ENCODE data around the gene EFCAB5. TPM values are rescaled to one million over a fixed set of nuclear protein-coding genes. Genes with fewer than 3 reads are reported as not detected.

Gene EFCAB5
- total and polyA plus RNA-seq, 2 of the 13 experiments (the other 11 are each of a cell fraction or from before 2014, with no cell fraction given): 0.15 TPM; not detected in 1

GRCh38 chr17:30116661-30117551 is 175.5 kb downstream of the EFCAB5 start, which contains the start of gene NSRP1 (continued):
- TF ChIP-seq CEBPZ (IDR thresholded peaks at IDR 0.05; ENCODE audit: low read length) (no peak), ZNF850 (CRISPR knock-in tag; conservative IDR thresholded peaks at IDR 0.05) (no peak), KLF11 (CRISPR knock-in tag; IDR thresholded peaks at IDR 0.05) (no peak), ZKSCAN8 (CRISPR knock-in tag; IDR thresholded peaks at IDR 0.05; ENCODE audit: borderline replicate concordance) (no peak), ZNF644 (CRISPR knock-in tag; IDR thresholded peaks at IDR 0.05; ENCODE audit: low read depth) (peak; percentile 51), ZNF724P (CRISPR knock-in tag; IDR thresholded peaks at IDR 0.05; ENCODE audit: borderline replicate concordance) (no peak; the same call in 1 of the 2 replicates), ZBTB1 (CRISPR knock-in tag; IDR thresholded peaks at IDR 0.05; ENCODE audit: borderline replicate concordance) (no peak), ZNF761 (CRISPR knock-in tag; conservative IDR thresholded peaks at IDR 0.05) (0 out of 2 replicates have a peak, but pooled peaks have one; percentile 36), ZNF746 (CRISPR knock-in tag; IDR thresholded peaks at IDR 0.05) (no peak), ZNF543 (CRISPR knock-in tag; IDR thresholded peaks at IDR 0.05) (peak; percentile 43; the same call in 1 of the 2 replicates), STAT6 (CRISPR knock-in tag; IDR thresholded peaks at IDR 0.05; ENCODE audit: borderline replicate concordance) (no peak), USF2 (IDR thresholded peaks at IDR 0.05; ENCODE audit: low read depth, low read length) (no peak), USF2 (CRISPR knock-in tag; IDR thresholded peaks at IDR 0.05; ENCODE audit: borderline replicate concordance) (no peak), SALL1 (CRISPR knock-in tag; IDR thresholded peaks at IDR 0.05) (peak; percentile 92), ZNF709 (CRISPR knock-in tag; IDR thresholded peaks at IDR 0.05) (0 out of 2 replicates have a peak, but pooled peaks have one; percentile 32), ZNF558 (CRISPR knock-in tag; IDR thresholded peaks at IDR 0.05; ENCODE audit: borderline replicate concordance) (peak; percentile 83)
- TF ChIP-seq, protein P1, sequence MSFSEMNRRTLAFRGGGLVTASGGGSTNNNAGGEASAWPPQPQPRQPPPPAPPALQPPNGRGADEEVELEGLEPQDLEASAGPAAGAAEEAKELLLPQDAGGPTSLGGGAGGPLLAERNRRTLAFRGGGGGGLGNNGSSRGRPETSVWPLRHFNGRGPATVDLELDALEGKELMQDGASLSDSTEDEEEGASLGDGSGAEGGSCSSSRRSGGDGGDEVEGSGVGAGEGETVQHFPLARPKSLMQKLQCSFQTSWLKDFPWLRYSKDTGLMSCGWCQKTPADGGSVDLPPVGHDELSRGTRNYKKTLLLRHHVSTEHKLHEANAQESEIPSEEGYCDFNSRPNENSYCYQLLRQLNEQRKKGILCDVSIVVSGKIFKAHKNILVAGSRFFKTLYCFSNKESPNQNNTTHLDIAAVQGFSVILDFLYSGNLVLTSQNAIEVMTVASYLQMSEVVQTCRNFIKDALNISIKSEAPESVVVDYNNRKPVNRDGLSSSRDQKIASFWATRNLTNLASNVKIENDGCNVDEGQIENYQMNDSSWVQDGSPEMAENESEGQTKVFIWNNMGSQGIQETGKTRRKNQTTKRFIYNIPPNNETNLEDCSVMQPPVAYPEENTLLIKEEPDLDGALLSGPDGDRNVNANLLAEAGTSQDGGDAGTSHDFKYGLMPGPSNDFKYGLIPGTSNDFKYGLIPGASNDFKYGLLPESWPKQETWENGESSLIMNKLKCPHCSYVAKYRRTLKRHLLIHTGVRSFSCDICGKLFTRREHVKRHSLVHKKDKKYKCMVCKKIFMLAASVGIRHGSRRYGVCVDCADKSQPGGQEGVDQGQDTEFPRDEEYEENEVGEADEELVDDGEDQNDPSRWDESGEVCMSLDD (CRISPR knock-in tag; IDR thresholded peaks at IDR 0.05; ENCODE audit: borderline replicate concordance): 0 out of 2 replicates have a peak, but pooled peaks have one; percentile 24
